Lung microvascular endothelial cell (primary cell): ENCODE results near the gene ATF5. TPM values are rescaled to one million over a fixed set of nuclear protein-coding genes. Genes with fewer than 3 reads are reported as not detected.

ENCODE experiments used
- DNase-seq, 2 donors: peaks; one replicate each; pipeline versions ENCODE4 v3.0.0 to v3.0.0-alpha.2; 2010; ENCODE audit warnings: low read depth in 2 of 2
- total RNA-seq: library from RNA; depleted of rRNA; stranded (reverse); fragments of >200 nt; gene quantifications from 2 replicates; pipeline ENCODE4 v1.2.1, GENCODE V29; 2014

ATF5 gene
- total RNA-seq, result 2.4 and 3.4 TPM in 2 replicates

DNA sequence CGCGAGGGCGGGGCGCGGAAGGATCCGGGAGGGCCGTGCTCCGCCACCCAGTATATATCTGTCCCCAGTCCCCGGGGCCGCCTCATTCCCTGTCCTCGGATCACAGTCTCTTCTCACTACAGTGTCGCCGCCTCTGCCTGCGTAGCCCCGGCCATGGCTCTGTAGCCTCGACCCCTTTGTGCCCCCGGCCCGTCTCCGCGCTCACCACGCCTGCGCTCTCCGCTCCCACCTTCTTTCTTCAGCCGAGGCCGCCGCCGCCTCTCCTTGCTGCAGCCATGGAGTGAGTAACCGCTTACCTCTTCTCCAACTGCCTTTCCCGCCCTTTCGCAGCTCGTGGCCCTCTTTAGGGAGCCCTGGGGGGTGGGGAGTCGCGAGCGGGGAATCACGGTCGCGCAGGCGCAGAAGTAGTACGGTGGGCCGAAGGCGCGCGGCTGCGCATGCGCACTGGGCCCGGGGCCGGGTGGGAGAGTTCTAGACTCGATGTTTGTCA is at the start of gene ATF5, which contains the start of gene NUP62:
Gene ATF5, plus strand, starts transcription at position 85 of the 490 bp plus-strand sequence. CDS start 1,646 bp downstream, outside the sequence.
Gene NUP62, minus strand, starts transcription at position 384 of the 490 bp plus-strand sequence. CDS start 19,697 bp downstream, outside the sequence.
- peak; percentile 83 to 89 for DNase-seq

- DNase-seq, result peak in 1 of 2 donors; percentile 66
Measured at GRCh38 chr19:49879243-49879963, 49.6 kb upstream of the ATF5 start.

- no peak for DNase-seq
Measured at GRCh38 chr19:49880162-49880869, 48.7 kb upstream of the ATF5 start.

DNA sequence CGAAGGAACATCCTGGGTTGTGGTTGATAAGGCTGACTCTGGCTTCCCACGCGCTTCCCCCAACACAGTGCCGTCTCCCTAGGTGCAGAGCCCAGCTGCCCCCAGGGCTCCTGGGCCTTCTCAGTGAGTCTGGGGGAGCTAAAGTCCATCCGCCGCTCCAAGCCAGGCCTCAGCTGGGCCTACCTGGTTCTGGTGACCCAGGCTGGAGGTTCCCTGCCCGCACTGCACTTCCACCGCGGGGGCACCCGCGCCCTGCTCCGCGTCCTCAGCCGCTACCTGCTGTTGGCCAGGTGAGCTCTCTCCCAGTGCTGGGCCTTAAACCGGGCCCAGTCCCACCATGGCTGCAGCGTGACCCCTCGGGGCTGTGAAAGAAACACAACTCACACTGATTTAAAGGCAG is 47.8 kb upstream of the ATF5 start:
- no peak for DNase-seq

- peak in 1 of 2 donors; percentile 36 for DNase-seq
Measured at GRCh38 chr19:49881672-49882394, 47.2 kb upstream of the ATF5 start.

DNA sequence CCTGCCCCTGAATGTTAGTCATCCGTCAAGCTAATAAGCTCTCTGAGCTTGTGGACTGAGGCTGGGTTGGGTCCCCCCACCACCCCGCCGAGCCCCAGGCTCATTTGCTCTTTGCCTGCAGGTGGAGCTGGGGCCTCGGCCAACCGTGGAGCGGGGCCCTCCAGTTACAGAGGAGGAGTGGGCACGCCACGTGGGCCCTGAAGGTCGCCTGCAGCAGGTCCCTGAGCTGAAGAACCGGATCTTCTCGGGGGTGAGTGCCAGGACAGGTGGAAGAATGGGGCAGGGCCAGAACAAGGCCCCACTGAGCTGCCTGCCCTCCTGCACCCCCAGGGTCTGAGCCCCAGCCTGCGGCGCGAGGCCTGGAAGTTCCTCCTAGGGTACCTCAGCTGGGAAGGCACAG is 46.4 kb upstream of the ATF5 start:
- no peak for DNase-seq

DNA sequence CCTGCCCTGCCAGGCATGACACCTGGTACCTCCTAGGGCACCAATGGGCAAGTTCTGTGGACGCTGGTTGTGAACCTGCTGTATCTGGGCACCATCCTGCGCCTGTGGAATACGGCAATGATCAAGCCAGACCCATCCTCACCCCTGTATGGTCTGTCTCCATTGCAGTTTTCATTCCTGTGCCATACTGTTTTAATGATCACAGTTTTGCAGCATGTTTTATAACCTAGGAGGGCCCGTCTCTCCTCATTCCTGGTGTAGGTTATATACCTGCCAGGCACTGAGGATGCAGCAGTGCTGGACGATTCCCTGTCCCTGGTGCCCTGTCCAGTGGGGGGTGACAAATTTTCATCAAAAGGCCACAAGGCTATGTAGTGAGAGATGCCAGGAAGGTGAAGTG is 45.9 kb upstream of the ATF5 start:
- DNase-seq, result no peak

- DNase-seq, result no peak
Measured at GRCh38 chr19:49884109-49884508, 44.9 kb upstream of the ATF5 start.

DNA sequence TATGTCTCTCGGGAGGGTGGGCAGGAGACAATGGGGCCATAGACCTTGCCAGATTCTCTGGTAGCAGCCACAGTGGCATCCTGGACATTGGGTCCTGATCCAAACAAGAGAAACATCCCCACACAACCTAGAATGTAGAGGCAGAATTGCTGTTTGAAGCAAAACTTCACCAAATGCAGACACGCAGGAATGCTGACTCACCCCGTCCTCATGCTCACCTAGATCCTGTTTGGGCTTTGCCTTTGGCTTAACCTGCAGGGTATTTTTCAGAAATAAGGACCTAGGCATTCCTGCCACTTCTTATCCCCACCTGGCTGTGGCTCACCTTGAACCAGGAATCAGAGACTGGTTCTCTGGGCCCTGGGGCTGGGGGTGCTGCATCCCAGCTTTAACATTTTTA is 44.2 kb upstream of the ATF5 start:
- no peak for DNase-seq

- no peak for DNase-seq
Measured at GRCh38 chr19:49887037-49887664, 41.9 kb upstream of the ATF5 start.

GRCh38 chr19:49887665-49888509 is 41.1 kb upstream of the ATF5 start:
- DNase-seq, result no peak

DNA sequence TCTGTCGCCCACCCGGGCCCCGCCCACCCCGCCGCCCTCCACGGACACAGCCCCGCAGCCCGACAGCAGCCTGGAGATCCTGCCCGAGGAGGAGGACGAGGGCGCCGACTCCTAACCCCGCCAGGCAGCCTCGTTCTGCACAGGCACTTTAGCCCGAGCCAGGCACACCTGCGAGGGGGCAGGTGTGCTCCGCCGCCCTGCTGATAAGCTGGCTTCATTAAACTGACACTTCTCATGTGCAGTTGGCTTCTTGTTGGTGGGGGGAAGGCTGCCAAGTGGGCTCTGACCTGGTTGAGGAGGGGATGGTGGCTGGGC is 40.5 kb upstream of the ATF5 start:
- no peak for DNase-seq

DNA sequence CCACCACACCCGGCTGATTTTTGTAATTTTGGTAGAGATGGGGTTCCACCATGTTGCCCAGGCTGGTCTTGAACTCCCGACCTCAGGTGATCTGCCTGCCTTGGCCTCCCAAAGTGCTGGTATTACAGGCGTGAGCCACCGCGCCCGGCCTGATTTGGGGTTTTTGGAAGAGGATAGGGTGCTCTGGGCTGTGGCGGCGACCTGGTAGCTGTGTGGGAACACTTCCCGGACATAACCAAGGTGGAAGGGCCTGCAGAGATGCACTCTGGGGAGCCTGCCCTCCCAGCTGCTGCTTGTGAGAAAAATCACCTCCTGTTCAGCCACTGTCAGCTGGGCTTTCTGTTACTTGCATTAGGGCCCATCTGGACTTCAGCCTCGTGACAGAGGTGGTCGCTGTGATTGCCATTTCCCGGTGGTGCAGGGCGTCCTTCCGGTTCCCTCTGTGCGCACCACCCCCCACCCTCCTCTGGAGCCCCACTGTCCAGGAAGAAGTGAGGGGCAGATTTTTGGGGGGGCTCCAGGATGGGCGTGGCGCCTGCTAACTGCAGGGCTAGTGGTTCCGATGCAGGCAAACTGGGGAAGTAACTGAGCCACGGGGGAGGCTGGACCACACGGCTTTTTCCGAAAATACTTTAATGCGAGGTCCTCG is 39.8 kb upstream of the ATF5 start:
- no peak for DNase-seq

DNA sequence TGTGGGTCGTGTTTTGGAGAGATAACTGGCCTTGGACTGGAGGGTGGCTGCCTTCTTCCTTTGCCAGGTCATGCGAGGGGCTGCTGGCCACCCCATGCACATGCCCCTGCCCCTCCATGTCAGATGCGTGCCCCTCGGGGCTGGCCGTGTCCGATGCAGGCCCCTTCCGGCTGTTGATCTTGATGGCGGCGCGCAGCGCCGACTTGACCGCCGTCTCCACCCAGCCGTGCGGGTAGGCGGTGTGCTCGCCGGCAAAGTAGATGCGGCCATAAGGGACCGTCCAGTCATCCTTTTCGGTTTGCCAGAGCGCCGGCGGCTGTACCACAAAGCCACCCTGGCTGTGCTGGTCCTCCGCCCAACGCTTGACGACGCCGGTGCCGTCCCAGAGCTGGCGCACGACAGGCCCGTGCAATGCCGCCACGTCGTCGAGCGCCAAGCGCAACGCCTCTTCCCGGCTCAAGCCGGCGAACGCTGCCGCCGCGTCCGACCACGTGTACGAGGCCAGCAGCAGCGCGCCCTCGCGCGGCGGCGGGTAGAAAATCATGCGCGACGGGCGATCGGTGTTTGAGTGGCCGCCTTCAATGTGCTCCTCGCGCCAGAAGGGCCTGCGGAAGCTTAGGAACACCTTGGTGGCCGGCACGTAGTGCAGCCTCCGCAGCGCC is 39.2 kb upstream of the ATF5 start:
- DNase-seq, result peak; percentile 79 to 90

GRCh38 chr19:49890349-49891311 is 38.4 kb upstream of the ATF5 start:
- no peak for DNase-seq

DNA sequence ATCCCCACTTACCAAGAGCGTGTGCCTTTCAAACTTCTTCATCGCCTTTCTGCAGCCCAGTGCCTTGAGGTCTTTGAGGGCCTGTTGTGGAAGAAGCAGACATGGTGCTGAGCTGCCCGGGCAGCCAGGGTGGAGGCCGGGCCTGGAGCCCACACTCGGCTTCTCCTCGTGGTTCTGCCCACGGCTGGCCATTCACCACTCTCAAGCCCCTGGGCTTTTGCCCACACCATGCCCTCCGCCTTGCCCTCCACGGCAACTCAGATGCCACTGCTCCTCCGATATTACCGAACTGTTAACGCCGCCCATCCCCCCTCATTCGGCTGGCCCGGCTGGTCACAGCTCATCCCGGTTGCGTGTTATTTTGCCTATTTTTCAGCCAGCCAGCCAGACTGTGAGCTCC is 37.6 kb upstream of the ATF5 start:
- no peak for DNase-seq

DNA sequence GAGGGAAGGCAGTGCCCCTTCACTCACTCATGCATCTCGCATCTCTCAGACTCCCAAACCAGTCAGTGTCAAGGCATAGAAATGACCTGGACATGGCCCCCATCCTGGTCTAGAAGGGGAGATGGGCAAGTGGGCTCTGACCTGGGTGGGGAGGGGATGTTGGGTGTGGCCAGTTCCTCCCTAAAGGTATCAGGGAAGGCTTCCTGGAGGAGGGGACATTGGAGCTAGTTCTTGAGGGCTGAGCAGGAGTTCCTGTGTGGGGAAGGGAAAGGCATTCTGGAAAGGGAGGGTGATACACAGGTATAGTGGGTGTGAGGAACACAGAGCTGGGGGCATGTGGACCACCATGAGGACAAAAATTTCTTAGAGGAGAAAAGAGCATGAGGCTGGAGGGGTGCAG is 36.3 kb upstream of the ATF5 start:
- DNase-seq, result no peak

DNA sequence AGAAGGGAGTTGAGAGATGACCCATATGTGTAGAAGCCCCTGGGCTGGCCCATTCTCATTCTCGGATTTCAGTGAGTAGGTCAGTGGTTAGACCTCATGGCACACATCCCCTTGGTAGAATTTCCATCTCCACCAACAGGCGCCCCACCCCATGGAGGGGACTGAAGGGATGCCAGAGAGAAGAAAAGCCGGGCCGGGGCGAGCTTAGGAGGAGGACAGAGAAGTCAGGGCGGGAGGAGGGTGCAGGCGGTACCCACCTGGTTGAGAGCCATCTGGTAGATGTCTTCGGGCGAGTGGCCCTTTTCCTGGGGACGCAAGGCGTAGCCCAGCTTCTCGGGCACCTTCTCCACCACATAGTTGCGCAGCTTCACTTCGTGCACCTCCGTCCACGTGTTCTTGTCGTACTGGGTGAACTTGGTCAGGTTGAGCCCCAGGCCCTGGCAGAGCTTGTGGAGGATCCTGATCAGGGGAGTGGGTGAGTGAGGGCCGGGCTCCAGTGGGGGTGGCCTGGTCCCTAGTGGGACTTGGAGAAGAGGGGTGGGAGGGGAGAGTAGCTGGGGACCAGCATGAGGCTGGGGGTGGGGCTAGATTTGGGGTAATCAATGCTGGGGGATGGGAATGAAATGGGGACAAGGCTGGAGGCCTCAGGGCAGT is 34.9 kb upstream of the ATF5 start:
- DNase-seq, result no peak
